ENCODE data around the gene GNB3.

DNA sequence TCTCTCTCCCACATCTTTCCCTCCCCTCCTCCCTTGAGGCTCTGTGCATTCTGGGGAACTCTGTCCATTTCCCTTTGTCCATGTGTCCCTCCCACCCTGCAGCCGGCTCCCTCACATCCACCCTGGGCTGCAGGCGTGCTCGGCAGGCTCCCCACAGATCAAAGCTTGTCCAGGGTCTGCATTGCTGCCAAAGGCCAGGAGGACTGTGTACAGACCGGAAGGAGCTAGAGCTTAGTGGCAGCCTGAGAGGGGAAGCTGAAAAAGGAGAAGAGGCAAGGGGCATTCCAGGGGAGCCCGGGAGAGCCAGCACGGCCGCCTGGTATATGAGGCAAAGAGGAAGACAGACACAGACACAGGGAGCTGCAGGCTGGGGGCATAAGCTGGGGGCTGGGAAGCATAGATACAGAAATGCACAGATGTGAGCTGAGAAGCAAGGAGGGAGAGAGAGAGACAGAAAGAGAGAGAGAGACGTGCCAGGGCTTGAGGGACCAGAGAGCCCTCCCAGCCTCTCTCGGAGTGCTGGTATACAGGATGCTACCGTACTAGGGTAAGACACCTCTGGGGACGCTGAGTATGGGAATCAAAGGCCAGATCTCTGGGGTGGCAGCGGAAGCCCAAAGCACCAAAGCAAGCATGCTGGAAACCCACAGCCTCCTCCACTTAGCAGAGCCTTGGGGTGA lies 48.1 kb upstream of the GNB3 start:
- no peak for TF ChIP-seq ZNF423 (CRISPR knock-in tag; IDR thresholded peaks at IDR 0.05)
- TF ChIP-seq GABPB1 (CRISPR knock-in tag; IDR thresholded peaks at IDR 0.05), result no peak
- TF ChIP-seq, protein P1, sequence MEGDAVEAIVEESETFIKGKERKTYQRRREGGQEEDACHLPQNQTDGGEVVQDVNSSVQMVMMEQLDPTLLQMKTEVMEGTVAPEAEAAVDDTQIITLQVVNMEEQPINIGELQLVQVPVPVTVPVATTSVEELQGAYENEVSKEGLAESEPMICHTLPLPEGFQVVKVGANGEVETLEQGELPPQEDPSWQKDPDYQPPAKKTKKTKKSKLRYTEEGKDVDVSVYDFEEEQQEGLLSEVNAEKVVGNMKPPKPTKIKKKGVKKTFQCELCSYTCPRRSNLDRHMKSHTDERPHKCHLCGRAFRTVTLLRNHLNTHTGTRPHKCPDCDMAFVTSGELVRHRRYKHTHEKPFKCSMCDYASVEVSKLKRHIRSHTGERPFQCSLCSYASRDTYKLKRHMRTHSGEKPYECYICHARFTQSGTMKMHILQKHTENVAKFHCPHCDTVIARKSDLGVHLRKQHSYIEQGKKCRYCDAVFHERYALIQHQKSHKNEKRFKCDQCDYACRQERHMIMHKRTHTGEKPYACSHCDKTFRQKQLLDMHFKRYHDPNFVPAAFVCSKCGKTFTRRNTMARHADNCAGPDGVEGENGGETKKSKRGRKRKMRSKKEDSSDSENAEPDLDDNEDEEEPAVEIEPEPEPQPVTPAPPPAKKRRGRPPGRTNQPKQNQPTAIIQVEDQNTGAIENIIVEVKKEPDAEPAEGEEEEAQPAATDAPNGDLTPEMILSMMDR (IDR thresholded peaks at IDR 0.05), result no peak
- TF ChIP-seq TP53 (CRISPR knock-in tag; IDR thresholded peaks at IDR 0.05), result no peak
- TF ChIP-seq PRRX2 (CRISPR knock-in tag; IDR thresholded peaks at IDR 0.05), result no peak
- TF ChIP-seq IRF2 (CRISPR knock-in tag; IDR thresholded peaks at IDR 0.05; ENCODE audit: borderline replicate concordance, low read depth), result no peak
- no peak for TF ChIP-seq ZNF671 (CRISPR knock-in tag; IDR thresholded peaks at IDR 0.05)
- TF ChIP-seq, protein P2, sequence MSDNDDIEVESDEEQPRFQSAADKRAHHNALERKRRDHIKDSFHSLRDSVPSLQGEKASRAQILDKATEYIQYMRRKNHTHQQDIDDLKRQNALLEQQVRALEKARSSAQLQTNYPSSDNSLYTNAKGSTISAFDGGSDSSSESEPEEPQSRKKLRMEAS (CRISPR knock-in tag; IDR thresholded peaks at IDR 0.05), result no peak
- TF ChIP-seq, protein P3, sequence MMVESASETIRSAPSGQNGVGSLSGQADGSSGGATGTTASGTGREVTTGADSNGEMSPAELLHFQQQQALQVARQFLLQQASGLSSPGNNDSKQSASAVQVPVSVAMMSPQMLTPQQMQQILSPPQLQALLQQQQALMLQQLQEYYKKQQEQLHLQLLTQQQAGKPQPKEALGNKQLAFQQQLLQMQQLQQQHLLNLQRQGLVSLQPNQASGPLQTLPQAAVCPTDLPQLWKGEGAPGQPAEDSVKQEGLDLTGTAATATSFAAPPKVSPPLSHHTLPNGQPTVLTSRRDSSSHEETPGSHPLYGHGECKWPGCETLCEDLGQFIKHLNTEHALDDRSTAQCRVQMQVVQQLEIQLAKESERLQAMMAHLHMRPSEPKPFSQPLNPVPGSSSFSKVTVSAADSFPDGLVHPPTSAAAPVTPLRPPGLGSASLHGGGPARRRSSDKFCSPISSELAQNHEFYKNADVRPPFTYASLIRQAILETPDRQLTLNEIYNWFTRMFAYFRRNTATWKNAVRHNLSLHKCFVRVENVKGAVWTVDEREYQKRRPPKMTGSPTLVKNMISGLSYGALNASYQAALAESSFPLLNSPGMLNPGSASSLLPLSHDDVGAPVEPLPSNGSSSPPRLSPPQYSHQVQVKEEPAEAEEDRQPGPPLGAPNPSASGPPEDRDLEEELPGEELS (CRISPR knock-in tag; IDR thresholded peaks at IDR 0.05), result no peak
- no peak for TF ChIP-seq ZBTB21 (CRISPR knock-in tag; IDR thresholded peaks at IDR 0.05; ENCODE audit: borderline replicate concordance)

Data from WTC11 (cell line).